OCI-LY3 (cell line): ENCODE measurements around the gene PER3.

ENCODE experiments used
- H2AFZ ChIP-seq: fragments of 200-600, 300-600 bp; shearing (Covaris generic); 2 replicates; pipeline ENCODE4 v1.6.0; 2014; ENCODE audit warnings: antibody characterized with exemption, low read depth, low read length
- H3K27ac ChIP-seq: fragments of 200-600, 300-600 bp; sonication (generic); 2 replicates; pipeline ENCODE4 v1.5.1; 2014; ENCODE audit warnings: mild to moderate bottlenecking, low read length, moderate library complexity, mixed read lengths
- H3K27me3 ChIP-seq: fragments of 200-600, 300-600 bp; sonication (generic); 2 replicates; pipeline ENCODE4 v1.6.1; 2014; ENCODE audit warnings: low read depth, low read length, mixed read lengths
- H3K36me3 ChIP-seq: fragments of 200-600, 300-600 bp; sonication (generic); replicated peaks from 2 replicates; pipeline ENCODE3; 2014; ENCODE audit warnings: low read depth, low read length, mixed read lengths
- H3K4me1 ChIP-seq: fragments of 300-600, 200-600 bp; sonication (generic); 2 replicates; pipeline ENCODE4 v1.6.1; 2014; ENCODE audit warnings: low read length, mixed read lengths
- H3K4me2 ChIP-seq: fragments of 200-600, 300-600 bp; sonication (generic); 2 replicates; pipeline ENCODE4 v1.6.1; 2014; ENCODE audit warnings: low read length, mixed read lengths
- H3K4me3 ChIP-seq: fragments of 300-600, 200-600 bp; sonication (generic); 2 replicates; pipeline ENCODE4 v1.5.1; 2014; ENCODE audit warnings: antibody characterized with exemption, mild to moderate bottlenecking, low read length, moderate library complexity
- H3K79me2 ChIP-seq: fragments of 300-600, 200-600 bp; shearing (Covaris generic); 2 replicates; pipeline ENCODE4 v1.6.1; 2014; ENCODE audit warnings: mild to moderate bottlenecking, low read length, mixed read lengths
- H3K9ac ChIP-seq: fragments of 300-600, 200-600 bp; shearing (Covaris generic); 2 replicates; pipeline ENCODE4 v1.6.0; 2014; ENCODE audit warnings: mild to moderate bottlenecking, low read length, moderate library complexity
- H3K9me3 ChIP-seq: fragments of 200-600, 300-600 bp; shearing (Covaris generic); 2 replicates; pipeline ENCODE4 v1.6.1; 2014; ENCODE audit warnings: low read length, mixed read lengths; ENCODE audit not compliant: insufficient read depth
- H4K20me1 ChIP-seq: fragments of 200-600, 300-600 bp; sonication (generic); 2 replicates; pipeline ENCODE4 v1.6.1; 2016; ENCODE audit warnings: low read length, mixed read lengths; ENCODE audit not compliant: insufficient read depth
- CTCF ChIP-seq: fragments of 200-600, 300-600 bp; sonication (generic); IDR thresholded peaks from 2 replicates; pipeline ENCODE4 v1.5.1; 2014; ENCODE audit warnings: antibody characterized with exemption, low read length, low read depth
- EZH2phosphoT487 ChIP-seq: fragments of 200-600 bp; shearing (Covaris generic); IDR thresholded peaks from 2 replicates; pipeline ENCODE4 v1.6.1; 2018; ENCODE audit warnings: antibody characterized with exemption, mixed run types, low read depth

The PER3 gene

GRCh38 chr1:7885513-7886404 lies 101.7 kb downstream of the PER3 start:
- no peaks in the 10 kb centered on the region for H3K36me3 ChIP-seq
- no peak overlapping the region for H3K9ac ChIP-seq
- no peak overlapping the region for H3K4me3 ChIP-seq
- H4K20me1 ChIP-seq: no peaks in the 10 kb centered on the region
- H3K4me2 ChIP-seq: peak overlapping the region; percentile 39; the same call in 1 of the 2 replicates
- no peak overlapping the region for H2AFZ ChIP-seq
- H3K27ac ChIP-seq: no peak overlapping the region
- H3K27me3 ChIP-seq: 0 out of 2 replicates have a peak, but pooled peaks cover 5% of the 10 kb centered on the region
- H3K9me3 ChIP-seq: no peaks in the 10 kb centered on the region
- no peak for TF ChIP-seq EZH2phosphoT487
- TF ChIP-seq CTCF: no peak
- H3K4me1 ChIP-seq: 0 out of 2 replicates have a peak, but pooled peaks cover 5% of the 10 kb centered on the region
- no peaks in the 10 kb centered on the region for H3K79me2 ChIP-seq

GRCh38 chr1:7886405-7886745 lies 102.3 kb downstream of the PER3 start:
- Histone ChIP-seq H2AFZ (no peak overlapping the region), H3K9ac (no peak overlapping the region), H3K79me2 (no peaks in the 10 kb centered on the region), H3K4me1 (0 out of 2 replicates have a peak, but pooled peaks cover 5% of the 10 kb centered on the region), H3K36me3 (no peaks in the 10 kb centered on the region), H3K27me3 (0 out of 2 replicates have a peak, but pooled peaks cover 5% of the 10 kb centered on the region), H3K9me3 (no peaks in the 10 kb centered on the region), H4K20me1 (no peaks in the 10 kb centered on the region), H3K27ac (no peak overlapping the region), H3K4me2 (peak overlapping the region; percentile 39; the same call in 1 of the 2 replicates), H3K4me3 (no peak overlapping the region)
- TF ChIP-seq CTCF: no peak
- no peak for TF ChIP-seq EZH2phosphoT487

DNA sequence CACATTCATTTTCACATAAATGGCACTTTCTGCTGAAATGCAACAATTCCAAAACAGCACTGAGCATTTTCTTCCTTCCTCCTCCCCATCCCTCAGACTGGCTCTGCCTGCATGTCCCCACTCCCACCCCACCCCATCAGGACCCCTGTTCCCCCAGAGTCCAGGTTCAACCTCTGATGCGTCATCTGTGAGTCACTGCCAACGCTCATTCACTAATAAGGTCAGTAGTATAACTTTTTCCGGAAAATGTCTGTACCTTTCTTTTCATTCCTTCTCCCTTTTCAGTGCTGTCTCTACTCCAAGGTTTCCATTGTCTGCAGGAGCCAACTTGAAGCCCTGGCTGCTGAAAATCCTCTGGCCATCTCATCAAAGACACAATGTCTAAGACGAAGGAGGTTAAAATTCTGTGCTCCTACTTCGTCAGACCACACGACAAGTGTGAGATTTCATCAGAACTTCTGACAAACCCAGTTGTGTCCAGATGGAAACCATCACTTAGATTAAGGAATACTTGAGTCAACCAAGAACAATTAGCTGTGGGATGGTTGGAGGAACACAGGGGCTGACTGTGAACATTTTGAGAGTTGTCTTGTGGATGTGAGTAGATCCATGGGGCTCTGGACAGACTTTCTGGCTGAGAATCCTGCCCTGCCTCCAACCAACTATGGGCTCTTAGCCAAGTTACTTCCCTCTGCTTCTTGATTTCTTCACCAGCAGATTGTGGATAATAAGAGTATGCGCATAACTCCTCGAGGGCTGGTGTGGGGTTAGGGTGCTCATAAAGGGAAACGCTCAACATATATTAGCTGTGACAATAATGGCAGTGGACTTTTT lies 104.4 kb downstream of the PER3 start:
- no peak overlapping the region for H3K4me2 ChIP-seq
- 0 out of 2 replicates have a peak, but pooled peaks cover 5% of the 10 kb centered on the region for H3K4me1 ChIP-seq
- H4K20me1 ChIP-seq: no peaks in the 10 kb centered on the region
- H3K27ac ChIP-seq: no peak overlapping the region
- no peaks in the 10 kb centered on the region for H3K27me3 ChIP-seq
- H3K36me3 ChIP-seq: no peaks in the 10 kb centered on the region
- H3K9ac ChIP-seq: no peak overlapping the region
- H2AFZ ChIP-seq: no peak overlapping the region
- no peaks in the 10 kb centered on the region for H3K79me2 ChIP-seq
- no peaks in the 10 kb centered on the region for H3K9me3 ChIP-seq
- TF ChIP-seq EZH2phosphoT487: no peak
- TF ChIP-seq CTCF: no peak
- H3K4me3 ChIP-seq: no peak overlapping the region

DNA sequence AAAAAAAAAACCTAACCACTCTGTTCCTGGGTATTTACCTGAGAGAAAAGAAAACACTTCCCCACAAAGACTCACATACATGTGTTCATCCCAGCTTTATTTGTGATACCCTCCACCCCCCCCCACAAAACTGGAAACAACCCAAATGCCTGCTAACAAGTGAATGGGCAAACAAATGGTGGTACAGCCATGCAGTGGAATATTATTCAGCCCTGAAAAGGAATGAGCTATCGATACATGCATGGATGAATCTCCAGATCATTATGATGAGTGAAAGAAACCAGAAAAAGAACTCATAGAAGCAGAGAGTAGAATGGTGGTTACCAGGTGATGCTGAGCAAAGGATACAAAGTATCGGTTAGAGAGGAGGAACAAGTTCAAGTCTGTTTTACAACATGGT lies 106.8 kb downstream of the PER3 start:
- TF ChIP-seq EZH2phosphoT487 (no peak), CTCF (no peak)
- no peaks in the 10 kb centered on the region for H3K36me3 ChIP-seq
- H3K79me2 ChIP-seq: no peaks in the 10 kb centered on the region
- H3K27ac ChIP-seq: no peak overlapping the region
- H3K9ac ChIP-seq: no peak overlapping the region
- H3K4me2 ChIP-seq: no peak overlapping the region
- no peak overlapping the region for H3K4me3 ChIP-seq
- H3K27me3 ChIP-seq: no peaks in the 10 kb centered on the region
- no peaks in the 10 kb centered on the region for H4K20me1 ChIP-seq
- 0 out of 2 replicates have a peak, but pooled peaks cover 5% of the 10 kb centered on the region for H3K4me1 ChIP-seq
- H3K9me3 ChIP-seq: no peaks in the 10 kb centered on the region
- H2AFZ ChIP-seq: no peak overlapping the region
